Middle frontal gyrus (tissue), 1 donor: ENCODE data around the gene SHC4.

Experiments used
- DNase-seq: peaks from one replicate; pipeline ENCODE4 v3.0.0-alpha.2; 2015; ENCODE audit warnings: low spot score; ENCODE audit errors: extremely low spot score

Gene SHC4

GRCh38 chr15:48850648-48851047 is 113.1 kb downstream of the SHC4 start:
- DNase-seq: no peak

DNA sequence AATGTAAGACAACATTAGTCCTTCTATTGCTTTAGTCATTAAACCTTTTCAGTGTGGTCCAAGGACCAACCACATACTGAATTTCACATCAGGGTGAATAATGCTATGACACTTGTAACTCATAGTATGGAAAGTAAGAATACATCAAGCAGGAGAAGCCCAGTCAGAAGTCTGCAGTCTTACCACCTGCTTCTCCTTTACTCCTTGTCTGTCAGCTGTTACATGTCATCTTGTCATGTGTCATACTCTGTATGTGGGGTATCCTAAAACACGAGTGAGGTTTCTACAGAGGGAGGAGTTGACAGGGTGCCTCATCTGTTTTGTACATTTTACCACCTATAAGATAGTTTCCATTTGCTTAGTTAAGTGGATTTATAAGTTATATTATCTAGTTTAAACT is 118.6 kb downstream of the SHC4 start:
- no peak for DNase-seq

- DNase-seq: no peak
Measured at GRCh38 chr15:48842501-48842900, 121.2 kb downstream of the SHC4 start.

GRCh38 chr15:48834756-48835155 is 129.0 kb downstream of the SHC4 start:
- DNase-seq: no peak

DNA sequence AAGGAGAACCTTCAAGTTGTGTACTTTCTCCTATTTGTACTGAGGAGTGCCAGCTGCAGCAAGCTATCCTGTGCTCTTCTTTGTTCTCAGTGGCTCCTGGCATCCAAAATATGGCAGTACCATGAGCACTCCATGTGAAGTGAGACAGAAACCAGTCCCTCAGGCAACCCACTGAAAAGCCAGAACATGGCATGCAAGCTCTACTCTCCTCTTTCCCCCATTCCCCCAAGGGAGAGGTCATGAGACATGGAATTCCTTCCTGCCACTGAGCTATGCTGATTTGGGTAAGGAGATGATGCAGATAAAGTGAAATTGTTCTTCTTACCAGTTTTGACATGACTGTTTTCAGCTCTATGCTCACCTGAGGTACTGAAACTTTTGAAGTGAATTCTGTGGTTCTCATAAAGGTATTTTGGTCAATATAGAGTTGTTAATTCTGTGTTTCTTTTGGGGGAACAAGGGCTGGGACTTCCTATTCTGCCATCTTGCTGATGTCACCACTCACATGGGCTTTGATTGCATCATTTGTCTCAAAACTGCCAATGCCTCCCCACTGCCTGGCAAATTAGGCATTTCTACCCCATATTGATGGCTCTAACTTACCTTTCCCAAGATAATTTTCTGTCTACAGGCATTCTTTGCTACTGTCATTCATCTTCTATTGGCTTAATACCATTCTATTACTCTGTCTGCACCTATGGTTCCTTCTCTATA is 130.0 kb downstream of the SHC4 start:
- no peak for DNase-seq

DNA sequence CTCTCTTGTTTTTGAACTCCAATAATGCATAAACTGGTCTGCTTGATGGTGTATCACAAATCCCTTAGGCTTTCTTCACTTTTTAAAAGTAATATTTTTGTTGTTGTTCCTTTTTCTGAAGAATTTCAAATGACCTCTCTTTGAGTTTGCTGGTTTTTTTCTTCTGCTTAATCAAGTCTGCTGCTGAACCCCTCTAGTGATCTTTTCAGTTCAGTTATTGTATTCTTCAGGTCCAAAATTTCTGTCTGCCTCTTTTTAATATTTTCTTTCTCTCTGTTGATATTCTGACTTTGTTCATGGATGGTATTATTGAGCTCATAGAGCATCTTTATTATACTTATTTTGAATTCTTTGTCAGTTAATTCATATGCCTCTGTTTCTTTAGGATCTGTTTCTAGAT is 131.1 kb downstream of the SHC4 start:
- no peak for DNase-seq

DNA sequence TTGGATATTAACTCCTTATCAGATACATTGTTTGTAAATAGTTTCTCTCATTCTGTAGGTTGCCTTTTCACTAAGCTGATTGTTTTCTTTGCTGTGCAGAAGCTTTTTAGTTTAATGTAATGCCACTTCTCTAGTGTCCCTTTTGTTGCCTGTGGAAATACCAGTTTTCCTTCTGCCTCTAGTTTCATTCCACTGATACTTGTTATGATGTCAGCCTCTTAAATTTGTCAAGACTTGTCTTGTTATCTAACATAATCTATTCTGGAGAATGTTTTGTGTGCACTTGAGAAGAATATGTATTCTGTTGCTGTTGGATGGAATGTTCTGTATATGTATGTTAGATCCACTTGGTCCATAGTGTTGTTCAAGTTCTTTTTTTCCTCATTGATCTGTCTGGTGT is 134.8 kb downstream of the SHC4 start:
- DNase-seq: no peak

DNA sequence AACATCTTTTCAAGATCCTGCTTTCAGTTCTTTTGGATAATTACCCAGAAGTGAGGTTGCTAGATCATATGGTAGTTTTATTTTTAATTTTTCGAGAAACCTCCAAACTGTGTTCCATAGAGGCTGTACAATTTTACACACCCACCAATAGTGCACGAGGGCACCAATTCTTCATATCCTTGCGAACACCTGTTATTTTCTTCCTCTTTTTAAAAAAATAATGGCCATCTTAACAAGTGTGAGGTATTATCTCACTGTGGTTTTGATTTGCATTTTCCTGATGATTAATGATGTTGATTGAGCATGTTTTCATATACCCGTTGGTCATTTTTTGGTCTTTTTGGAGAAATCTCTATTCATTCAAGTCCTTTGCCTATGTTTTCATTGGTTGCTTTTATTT is 135.2 kb downstream of the SHC4 start:
- no peak for DNase-seq

- no peak for DNase-seq
Measured at GRCh38 chr15:48825075-48825474, 138.6 kb downstream of the SHC4 start.

DNA sequence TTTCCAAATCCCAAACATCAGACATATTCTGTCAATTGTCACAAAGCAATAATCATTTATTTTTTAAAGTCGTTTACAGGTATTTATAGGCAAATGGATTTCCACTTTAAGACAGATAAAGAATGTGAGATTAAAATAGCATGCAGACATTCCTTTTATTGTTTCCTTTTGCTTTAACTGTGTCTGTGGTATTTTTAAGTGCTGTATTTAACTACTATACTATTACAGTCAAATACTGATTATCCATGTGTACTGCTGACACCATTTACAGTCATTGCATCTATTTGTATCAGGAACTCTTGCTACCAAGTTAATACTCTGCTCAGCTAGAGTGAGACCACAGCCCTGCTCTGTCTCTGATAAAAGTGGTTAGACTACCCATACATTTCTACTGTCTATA is 140.0 kb downstream of the SHC4 start:
- no peak for DNase-seq

DNA sequence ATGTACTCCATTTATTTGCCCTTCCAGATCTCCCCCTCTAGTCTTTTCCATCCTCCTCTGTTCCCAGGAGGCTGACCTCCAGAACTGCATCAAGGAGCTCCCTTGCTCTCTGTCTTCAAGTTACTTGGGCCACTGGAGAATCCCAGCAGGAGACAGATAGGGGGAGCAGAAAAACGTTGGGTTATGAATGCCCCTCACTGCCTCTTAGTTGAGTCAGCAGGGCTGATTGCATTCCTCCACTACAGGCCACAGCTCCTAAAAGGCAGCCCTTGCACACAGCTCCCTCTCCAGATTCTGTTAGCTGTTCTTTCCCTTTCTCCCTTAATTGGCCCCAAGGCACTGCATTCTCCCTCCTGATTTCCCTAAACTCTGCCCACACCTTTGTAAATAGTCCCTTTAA is 140.5 kb downstream of the SHC4 start:
- no peak for DNase-seq

DNA sequence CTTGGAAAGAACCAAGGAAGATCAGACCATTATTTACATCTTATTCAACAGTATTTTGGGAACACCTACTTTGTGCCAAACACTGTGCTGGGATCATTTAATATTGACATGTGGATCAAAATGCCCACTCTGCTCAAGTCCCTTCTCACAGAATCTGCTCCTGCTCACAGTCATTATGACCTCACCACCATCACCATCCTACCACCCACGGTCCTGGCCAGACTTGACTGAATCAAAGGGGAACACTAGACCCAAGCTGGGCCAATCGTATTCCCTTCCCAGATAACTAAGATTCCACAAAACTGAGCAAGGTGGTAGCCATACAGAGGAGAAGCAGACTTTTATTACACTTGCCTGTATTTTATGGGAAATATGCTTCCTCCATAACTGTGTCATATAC is 149.4 kb downstream of the SHC4 start:
- no peak for DNase-seq

DNA sequence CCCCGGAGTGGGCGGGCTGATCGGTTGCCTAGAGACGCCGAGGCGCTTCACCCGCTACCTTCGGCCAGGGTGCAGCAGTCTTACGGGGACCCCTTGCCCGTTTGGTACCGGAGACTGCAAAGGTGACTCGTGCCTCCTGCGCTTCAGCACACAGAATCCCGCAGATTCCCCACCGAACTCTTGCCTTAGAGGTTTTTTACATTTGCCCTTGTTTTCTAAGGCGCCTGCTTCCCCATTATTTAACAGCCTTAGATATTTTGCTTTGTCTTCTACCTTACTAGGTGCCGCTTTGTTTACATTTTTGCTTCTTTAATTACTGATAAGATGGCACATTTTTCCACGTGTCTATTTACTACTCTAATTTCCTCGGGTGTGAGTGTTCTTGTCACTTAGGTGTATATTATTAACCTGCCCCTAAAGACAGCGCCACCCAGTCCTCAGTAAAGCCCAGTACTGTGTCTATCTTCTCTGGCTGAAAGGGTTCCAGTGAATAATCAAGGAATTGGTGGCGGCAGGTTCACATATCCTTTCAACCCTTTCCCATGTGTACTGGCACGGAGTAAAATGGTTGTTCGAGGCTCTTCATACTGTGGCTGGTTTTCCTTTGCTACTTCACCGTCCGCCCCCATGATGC is 152.3 kb downstream of the SHC4 start:
- no peak for DNase-seq

DNA sequence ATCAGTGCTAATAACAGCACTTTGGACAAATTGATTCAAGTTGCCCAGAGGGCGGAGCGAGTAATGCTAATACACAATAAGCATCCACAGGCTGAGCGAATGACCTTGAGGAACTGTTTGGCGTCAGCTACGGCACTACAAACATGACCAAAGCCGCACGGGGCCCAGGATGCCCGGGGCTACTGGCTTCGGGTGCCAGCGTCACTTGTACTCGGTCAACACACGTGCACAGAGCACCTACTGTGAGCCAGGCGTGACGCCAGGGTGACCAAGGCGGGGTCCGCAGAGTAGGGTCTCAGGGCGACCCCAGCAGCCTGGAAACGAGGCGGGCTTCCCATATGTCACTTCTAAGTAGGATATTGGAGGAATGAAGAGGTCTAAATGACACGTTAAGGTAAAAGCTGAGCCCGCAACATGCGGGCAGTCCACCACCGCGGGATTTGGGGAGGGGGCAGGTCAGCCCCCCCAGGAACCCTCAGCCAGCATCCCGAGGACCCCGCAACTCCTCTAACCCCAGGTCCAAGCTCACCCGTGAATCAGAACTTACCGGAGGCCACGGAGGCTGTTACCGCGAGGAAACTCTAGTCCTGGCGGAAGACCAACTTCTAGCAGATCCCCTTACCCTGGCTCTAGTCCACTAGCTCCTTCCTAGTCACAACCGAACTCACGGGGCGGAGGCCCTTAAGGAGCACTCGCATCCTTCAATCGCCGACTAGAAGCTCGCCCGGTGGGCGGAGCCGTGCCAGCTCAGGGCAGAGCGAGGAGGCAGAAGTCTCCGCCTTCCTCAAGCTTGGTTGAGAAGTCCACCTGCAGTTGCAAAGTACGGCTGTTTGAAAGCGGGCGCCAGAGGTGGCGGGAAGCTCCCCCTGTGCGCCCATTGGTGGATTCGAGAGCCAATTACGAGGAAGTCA is 153.1 kb downstream of the SHC4 start, which contains the start of gene CEP152:
Gene CEP152, minus strand, starts transcription at position 656 of the 911 bp plus-strand sequence. CDS start 5,420 bp downstream, outside the sequence.
- DNase-seq: peak; percentile 92

DNA sequence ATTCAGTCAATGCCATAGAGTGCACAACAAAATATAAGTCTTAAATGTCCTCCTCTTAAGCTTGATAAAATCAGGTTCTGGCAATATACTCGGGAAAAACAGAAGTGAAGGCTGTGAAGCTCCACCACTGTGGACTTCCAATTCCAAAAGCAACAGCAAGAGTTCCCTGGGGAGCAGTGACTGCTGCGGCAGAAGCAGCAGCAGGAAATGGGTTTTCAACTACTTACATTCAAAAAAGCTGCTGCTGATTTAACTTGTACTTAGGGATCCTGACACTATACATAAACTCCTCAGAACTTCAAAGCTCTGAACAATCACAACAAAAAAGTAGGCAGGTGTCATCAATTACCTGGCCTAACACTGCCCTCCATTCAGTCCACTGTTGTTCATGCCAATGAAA is 157.6 kb downstream of the SHC4 start:
- no peak for DNase-seq

DNA sequence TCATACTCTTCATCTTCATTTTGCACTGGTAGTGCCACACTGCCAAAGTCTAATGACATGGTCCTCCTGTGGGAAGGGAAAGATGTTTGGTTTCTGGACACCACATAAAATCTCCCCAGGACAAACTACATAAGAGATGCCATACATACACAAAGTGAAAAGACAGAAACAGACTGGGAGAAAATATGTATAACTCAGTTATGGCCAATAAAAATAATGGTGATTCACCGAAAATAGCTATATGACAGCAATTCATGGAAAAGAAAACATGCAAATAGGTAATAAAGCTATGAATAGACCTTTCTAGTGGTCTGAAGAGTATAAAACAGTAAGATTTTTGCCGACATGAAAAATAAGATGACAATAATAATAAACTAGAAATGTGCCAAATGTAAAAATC is 158.1 kb downstream of the SHC4 start:
- DNase-seq: no peak

DNA sequence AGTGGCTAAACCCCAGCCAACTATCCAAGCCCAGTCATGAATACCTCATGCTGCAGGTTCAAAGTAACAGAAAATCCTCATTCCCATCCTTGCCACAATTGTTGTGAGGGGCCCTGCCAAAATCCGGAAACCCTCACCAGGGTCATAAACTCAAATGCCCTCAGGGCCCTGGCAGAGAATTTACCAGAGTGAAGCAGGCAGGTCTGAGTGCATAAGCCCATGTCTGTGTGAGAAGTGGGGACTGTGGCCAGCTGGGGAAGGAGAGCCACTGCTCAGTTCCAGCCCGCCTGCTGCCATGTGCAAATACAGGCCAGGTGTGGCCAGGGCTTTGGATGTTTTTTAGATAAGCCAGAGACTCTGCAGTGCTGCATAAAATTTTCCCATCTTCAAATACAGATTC is 159.8 kb downstream of the SHC4 start:
- DNase-seq: no peak

DNA sequence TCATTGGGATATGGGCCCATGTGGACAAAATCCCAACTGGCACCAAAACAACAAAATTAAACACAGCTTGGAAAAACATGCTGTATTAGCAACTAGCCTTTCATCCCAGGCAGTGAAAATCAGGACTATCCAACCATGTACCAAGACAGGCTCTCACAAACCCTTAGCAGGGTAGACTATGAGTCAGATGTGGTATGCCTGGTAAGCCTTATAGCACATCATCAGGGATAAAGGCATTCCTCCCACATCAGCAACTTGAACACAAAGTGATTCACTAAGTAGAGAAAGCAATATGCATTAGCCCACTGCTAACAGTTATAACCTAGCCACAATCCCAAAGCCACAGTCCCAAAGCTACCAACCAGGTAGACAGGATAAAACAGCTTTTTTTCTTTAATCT is 160.9 kb downstream of the SHC4 start:
- DNase-seq: no peak

DNA sequence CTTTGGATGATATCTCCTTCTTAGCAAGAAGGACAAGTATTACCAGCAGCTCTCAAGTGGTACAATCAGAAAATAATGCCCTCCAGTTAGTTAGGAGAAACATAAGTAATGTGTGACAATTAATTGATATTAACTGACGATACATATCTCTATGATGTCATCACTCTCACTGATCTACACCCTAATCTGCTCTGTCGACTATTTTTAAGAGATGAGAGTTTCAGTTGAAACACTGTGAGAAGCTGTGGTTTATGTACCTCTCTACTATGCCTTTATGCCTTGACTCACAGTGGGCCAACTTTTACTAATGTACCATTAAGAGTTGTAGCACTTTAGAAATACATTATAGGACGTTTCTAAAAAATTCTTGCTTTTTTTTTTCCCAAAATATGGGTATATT is 161.5 kb downstream of the SHC4 start:
- DNase-seq: no peak

- peak; percentile 21 for DNase-seq
Measured at GRCh38 chr15:48800811-48801455, 162.8 kb downstream of the SHC4 start.

GRCh38 chr15:48800245-48800644 is 163.5 kb downstream of the SHC4 start:
- no peak for DNase-seq

DNA sequence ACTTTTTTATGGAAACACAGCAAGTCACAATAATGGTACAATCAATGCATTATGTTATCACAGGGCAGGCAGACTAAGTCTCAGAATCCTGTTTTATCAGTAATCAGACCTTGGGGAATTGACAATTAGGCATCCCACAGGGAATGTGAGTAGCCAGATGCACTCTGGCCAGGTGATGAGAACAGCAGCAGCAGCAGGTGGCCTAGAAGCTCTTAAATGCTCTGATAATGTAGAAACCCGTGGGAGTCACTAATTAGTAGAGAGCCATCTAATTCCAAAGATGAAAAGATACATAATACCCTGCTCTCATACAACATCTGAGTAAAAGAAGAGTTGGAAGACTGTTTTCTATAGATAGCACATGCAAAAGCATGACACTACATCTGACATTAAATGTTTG is 165.4 kb downstream of the SHC4 start:
- no peak for DNase-seq
